Esophagus (tissue), 2 donors: ENCODE results near the gene ANKMY1. TPM values are rescaled to one million over a fixed set of nuclear protein-coding genes. Genes with fewer than 3 reads are reported as not detected.

Experiments used
- H3K27ac ChIP-seq, 2 donors: one replicate each; pipeline ENCODE4 v1.5.1; 2013; ENCODE audit warnings: low read depth in 2 of 2, mild to moderate bottlenecking in 2 of 2, inconsistent platforms in 1 of 2, low read length in 1 of 2, moderate library complexity in 1 of 2
- H3K27me3 ChIP-seq, 2 donors: one replicate each; pipeline ENCODE4 v1.6.1; 2013; ENCODE audit warnings: low read length in 2 of 2, control low read depth in 1 of 2, mild to moderate bottlenecking in 1 of 2; ENCODE audit not compliant: insufficient read depth in 2 of 2, control insufficient read depth in 1 of 2
- H3K36me3 ChIP-seq, 2 donors: one replicate each; pipeline ENCODE4 v1.6.1; 2013; ENCODE audit warnings: low read length in 1 of 2; ENCODE audit not compliant: control insufficient read depth in 2 of 2, insufficient read depth in 2 of 2
- H3K4me1 ChIP-seq, 2 donors: one replicate each; pipeline ENCODE4 v1.6.1; 2013; ENCODE audit warnings: low read length in 1 of 2; ENCODE audit not compliant: control insufficient read depth in 2 of 2, insufficient read depth in 2 of 2
- H3K4me3 ChIP-seq, 2 donors: one replicate each; pipeline ENCODE4 v1.5.1; 2013; ENCODE audit warnings: low read length in 2 of 2, mild to moderate bottlenecking in 2 of 2, low read depth in 1 of 2, moderate library complexity in 1 of 2
- H3K9me3 ChIP-seq, 2 donors: one replicate each; pipeline ENCODE4 v1.6.1; 2013; ENCODE audit warnings: mild to moderate bottlenecking in 2 of 2, low read depth in 1 of 2, low read length in 1 of 2, moderate library complexity in 1 of 2; ENCODE audit not compliant: control insufficient read depth in 2 of 2, insufficient read depth in 1 of 2
- WGBS, 2 donors: extraction: QIAGEN DNeasy Blood & Tissue Kit; methylation state at CpG; one replicate each; pipeline ENCODE4 v1.1.7; 2013; 5-methylcytosine and 5-hydroxymethylcytosine counted together
- polyA plus RNA-seq, 2 donors: library from polyadenylated mRNA; stranded (reverse); fragments of 200-250 nt; gene quantifications; one replicate each; pipeline ENCODE4 v1.2.3, GENCODE V29; 2013
- donor health status: healthy with polysubstance abuse.
- donor health status: Bipolar disorder and iron deficiency.

ANKMY1 gene
- polyA plus RNA-seq, 2 donors: 4.8 to 16.2 TPM

GRCh38 chr2:240594511-240595380 is 37.0 kb upstream of the ANKMY1 start:
- Histone ChIP-seq H3K36me3 (peaks cover 4 to 55% of the 10 kb centered on the region in 2 donors), H3K27me3 (no peaks in the 10 kb centered on the region), H3K9me3 (no peaks in the 10 kb centered on the region), H3K4me3 (no peak overlapping the region), H3K27ac (no peak overlapping the region), H3K4me1 (peaks cover 0 to 9% of the 10 kb centered on the region in 2 donors)
- WGBS, 2 donors: 77 to 88% methylated on average over 33 to 34 of the region's 34 CpGs

GRCh38 chr2:240593703-240594451 is 36.1 kb upstream of the ANKMY1 start:
- no peaks in the 10 kb centered on the region for H3K9me3 ChIP-seq
- 88 to 90% methylated on average over 19 of the region's 19 CpGs for WGBS, 2 donors
- no peaks in the 10 kb centered on the region for H3K27me3 ChIP-seq
- peaks cover 0 to 9% of the 10 kb centered on the region in 2 donors for H3K4me1 ChIP-seq
- H3K36me3 ChIP-seq: peaks cover 4 to 49% of the 10 kb centered on the region in 2 donors
- H3K4me3 ChIP-seq: no peak overlapping the region
- no peak overlapping the region for H3K27ac ChIP-seq

- no peak overlapping the region for H3K4me3 ChIP-seq
- H3K4me1 ChIP-seq: peaks cover 6 to 15% of the 10 kb centered on the region in 2 donors
- H3K36me3 ChIP-seq: peaks cover 4 to 42% of the 10 kb centered on the region in 2 donors
- H3K27me3 ChIP-seq: no peaks in the 10 kb centered on the region
- H3K27ac ChIP-seq: no peak overlapping the region
- WGBS, 2 donors: 88 to 89% methylated on average over 20 of the region's 20 CpGs
- H3K9me3 ChIP-seq: no peaks in the 10 kb centered on the region
These were observed 35.4 kb upstream of the ANKMY1 start for GRCh38 chr2:240593026-240593702.

- WGBS, 2 donors: 94 to 96% methylated on average over 13 of the region's 13 CpGs
- no peak overlapping the region for H3K4me3 ChIP-seq
- H3K4me1 ChIP-seq: peaks cover 7 to 23% of the 10 kb centered on the region in 2 donors
- H3K9me3 ChIP-seq: no peaks in the 10 kb centered on the region
- H3K27me3 ChIP-seq: no peaks in the 10 kb centered on the region
- no peak overlapping the region for H3K27ac ChIP-seq
- peaks cover 4 to 30% of the 10 kb centered on the region in 2 donors for H3K36me3 ChIP-seq
These were observed 34.0 kb upstream of the ANKMY1 start for GRCh38 chr2:240591784-240592183.

GRCh38 chr2:240591226-240591625 is 33.4 kb upstream of the ANKMY1 start:
- Histone ChIP-seq H3K36me3 (peaks cover 4 to 30% of the 10 kb centered on the region in 2 donors), H3K27me3 (no peaks in the 10 kb centered on the region), H3K9me3 (no peaks in the 10 kb centered on the region), H3K4me3 (no peak overlapping the region), H3K27ac (no peak overlapping the region), H3K4me1 (peaks cover 7 to 23% of the 10 kb centered on the region in 2 donors)
- 89 to 91% methylated on average over 6 of the region's 6 CpGs for WGBS, 2 donors

- Histone ChIP-seq H3K9me3 (no peaks in the 10 kb centered on the region), H3K27ac (no peak overlapping the region), H3K4me1 (peaks cover 7 to 22% of the 10 kb centered on the region in 2 donors), H3K27me3 (no peaks in the 10 kb centered on the region), H3K36me3 (peaks cover 4 to 29% of the 10 kb centered on the region in 2 donors), H3K4me3 (no peak overlapping the region)
- 95 to 96% methylated on average over 21 of the region's 21 CpGs for WGBS, 2 donors
These were observed 32.9 kb upstream of the ANKMY1 start for GRCh38 chr2:240590681-240591111.

GRCh38 chr2:240589850-240590525 is 32.2 kb upstream of the ANKMY1 start:
- Histone ChIP-seq H3K9me3 (no peaks in the 10 kb centered on the region), H3K27ac (peak overlapping the region in 1 of 2 donors; percentile 47), H3K27me3 (no peaks in the 10 kb centered on the region), H3K4me1 (peaks cover 7 to 25% of the 10 kb centered on the region in 2 donors), H3K36me3 (peaks cover 4 to 23% of the 10 kb centered on the region in 2 donors), H3K4me3 (no peak overlapping the region)
- 82 to 83% methylated on average over 16 of the region's 16 CpGs for WGBS, 2 donors

GRCh38 chr2:240589375-240589774 is 31.6 kb upstream of the ANKMY1 start:
- no peaks in the 10 kb centered on the region for H3K27me3 ChIP-seq
- H3K4me1 ChIP-seq: peaks cover 11 to 31% of the 10 kb centered on the region in 2 donors
- peak overlapping the region in 1 of 2 donors; percentile 47 for H3K27ac ChIP-seq
- no peak overlapping the region for H3K4me3 ChIP-seq
- WGBS, 2 donors: 87 to 88% methylated on average over 14 of the region's 14 CpGs
- H3K36me3 ChIP-seq: peaks cover 4 to 23% of the 10 kb centered on the region in 2 donors
- no peaks in the 10 kb centered on the region for H3K9me3 ChIP-seq

GRCh38 chr2:240588669-240589068 is 30.9 kb upstream of the ANKMY1 start:
- WGBS, 2 donors: 79 to 82% methylated on average over 4 of the region's 4 CpGs
- Histone ChIP-seq H3K4me1 (peaks cover 11 to 31% of the 10 kb centered on the region in 2 donors), H3K4me3 (no peak overlapping the region), H3K36me3 (peaks cover 4 to 23% of the 10 kb centered on the region in 2 donors), H3K27me3 (no peaks in the 10 kb centered on the region), H3K27ac (no peak overlapping the region), H3K9me3 (no peaks in the 10 kb centered on the region)
